Measurements from ENCODE around the gene KLHL26. TPM values are rescaled to one million over a fixed set of nuclear protein-coding genes. Genes with fewer than 3 reads are reported as not detected.
A peak's percentile ranks its signal among the peaks of the same experiment; 100 is the strongest.

KLHL26 gene
- total RNA-seq, 2 experiments from 2014 or later: 13.7 to 19.0 TPM

DNA sequence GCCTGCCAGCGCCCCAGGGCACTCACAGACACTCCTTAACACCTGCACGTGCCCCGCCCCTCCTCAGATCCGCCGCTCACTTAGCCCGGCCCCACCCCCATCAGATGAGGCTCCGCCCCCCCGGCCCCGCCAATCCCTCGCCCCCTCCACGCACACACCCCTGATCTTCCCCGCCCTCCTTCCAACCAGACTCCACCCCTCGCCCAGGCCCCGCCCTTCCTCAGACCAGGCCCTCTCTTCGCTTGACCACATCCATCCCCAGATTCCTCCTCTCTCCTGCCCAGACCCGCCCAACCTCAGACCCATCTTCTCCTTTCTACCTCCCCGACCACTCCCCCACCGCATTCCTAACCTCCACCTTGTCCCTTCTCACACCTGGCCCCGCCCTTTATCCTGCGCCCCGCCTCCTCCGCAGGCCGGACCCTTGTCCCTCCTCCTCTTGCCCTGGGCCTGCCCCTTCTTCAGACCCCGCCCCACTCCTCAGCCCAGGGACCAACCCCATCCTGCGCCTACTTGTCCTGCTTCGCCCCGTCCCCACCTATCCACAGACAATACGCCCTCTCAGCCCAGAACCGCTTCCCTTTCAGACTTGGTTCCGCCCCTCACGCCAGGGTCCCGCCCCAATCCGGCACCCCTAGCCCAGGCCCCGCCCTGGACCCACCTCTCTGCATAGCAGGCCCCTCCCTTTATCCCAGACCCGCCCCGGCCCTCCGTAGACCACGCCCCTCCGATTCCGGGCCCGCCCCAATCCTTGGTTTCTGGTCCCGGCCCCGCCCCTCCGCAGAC, 452 bp upstream of the KLHL26 start:
- H3K27me3 Mint-ChIP-seq: no peaks in the 10 kb centered on the region
- peak; percentile 98 to 100 (median 99) for DNase-seq
- Histone ChIP-seq H3K9me3 (ENCODE audit: control insufficient read depth in 1 of 2, insufficient read depth in 1 of 2, low read length in 2 of 2) (no peaks in the 10 kb centered on the region), H3K4me3 (ENCODE audit: low read length) (peak overlapping the region; percentile 81), H3K27me3 (ENCODE audit: control insufficient read depth in 1 of 2, insufficient read depth in 2 of 2, low read length in 2 of 2) (no peaks in the 10 kb centered on the region), H3K27ac (ENCODE audit: low read depth in 1 of 2, low read length in 2 of 2) (peak overlapping the region; percentile 39 to 72), H3K4me1 (ENCODE audit: insufficient read depth, low read length) (peaks cover 34% of the 10 kb centered on the region), H3K36me3 (ENCODE audit: insufficient read depth, low read length) (no peaks in the 10 kb centered on the region)
- TF ChIP-seq, protein P1, sequence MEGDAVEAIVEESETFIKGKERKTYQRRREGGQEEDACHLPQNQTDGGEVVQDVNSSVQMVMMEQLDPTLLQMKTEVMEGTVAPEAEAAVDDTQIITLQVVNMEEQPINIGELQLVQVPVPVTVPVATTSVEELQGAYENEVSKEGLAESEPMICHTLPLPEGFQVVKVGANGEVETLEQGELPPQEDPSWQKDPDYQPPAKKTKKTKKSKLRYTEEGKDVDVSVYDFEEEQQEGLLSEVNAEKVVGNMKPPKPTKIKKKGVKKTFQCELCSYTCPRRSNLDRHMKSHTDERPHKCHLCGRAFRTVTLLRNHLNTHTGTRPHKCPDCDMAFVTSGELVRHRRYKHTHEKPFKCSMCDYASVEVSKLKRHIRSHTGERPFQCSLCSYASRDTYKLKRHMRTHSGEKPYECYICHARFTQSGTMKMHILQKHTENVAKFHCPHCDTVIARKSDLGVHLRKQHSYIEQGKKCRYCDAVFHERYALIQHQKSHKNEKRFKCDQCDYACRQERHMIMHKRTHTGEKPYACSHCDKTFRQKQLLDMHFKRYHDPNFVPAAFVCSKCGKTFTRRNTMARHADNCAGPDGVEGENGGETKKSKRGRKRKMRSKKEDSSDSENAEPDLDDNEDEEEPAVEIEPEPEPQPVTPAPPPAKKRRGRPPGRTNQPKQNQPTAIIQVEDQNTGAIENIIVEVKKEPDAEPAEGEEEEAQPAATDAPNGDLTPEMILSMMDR (IDR thresholded peaks at IDR 0.05): no peak
- H3K9me3 Mint-ChIP-seq: no peaks in the 10 kb centered on the region
- ATAC-seq (ENCODE audit: poor library complexity): peak; percentile 86
- H3K27ac Mint-ChIP-seq: peak overlapping the region; percentile 83
- CTCF ChIA-PET: no interaction called here
- H3K4me1 Mint-ChIP-seq (ENCODE audit: low read depth): peaks cover 35% of the 10 kb centered on the region
- peak overlapping the region; percentile 91 for H3K4me3 Mint-ChIP-seq
- intact Hi-C loops (cut with DNase I, micrococcal nuclease): loop anchor here (1.0 to 5.0 kb wide), 8 partner anchors 42 to 501 kb away; partner anchors contain the start of genes COPE (in 1 of the 2), DDX49 (in 1 of the 2), ELL (in 1 of the 2) and REX1BD (in 1 of the 2)
- H3K36me3 Mint-ChIP-seq (ENCODE audit: low read depth): no peaks in the 10 kb centered on the region
- POLR2A ChIA-PET: no interaction called here

GRCh38 chr19:18637673-18638630, 1.1 kb downstream of the KLHL26 start:
- Mint-ChIP-seq H3K4me1 (ENCODE audit: low read depth) (peaks cover 35% of the 10 kb centered on the region), H3K27me3 (no peaks in the 10 kb centered on the region), H3K4me3 (peak overlapping the region; percentile 91), H3K9me3 (no peaks in the 10 kb centered on the region), H3K36me3 (ENCODE audit: low read depth) (no peaks in the 10 kb centered on the region), H3K27ac (peak overlapping the region; percentile 83)
- Histone ChIP-seq H3K27me3 (ENCODE audit: control insufficient read depth in 1 of 2, insufficient read depth in 2 of 2, low read length in 2 of 2) (no peaks in the 10 kb centered on the region), H3K4me1 (ENCODE audit: insufficient read depth, low read length) (peaks cover 34% of the 10 kb centered on the region), H3K9me3 (ENCODE audit: control insufficient read depth in 1 of 2, insufficient read depth in 1 of 2, low read length in 2 of 2) (no peaks in the 10 kb centered on the region), H3K4me3 (ENCODE audit: low read length) (peak overlapping the region; percentile 81), H3K27ac (ENCODE audit: low read depth in 1 of 2, low read length in 2 of 2) (peak overlapping the region; percentile 72 to 84), H3K36me3 (ENCODE audit: insufficient read depth, low read length) (no peaks in the 10 kb centered on the region)
- no peak for ATAC-seq (ENCODE audit: poor library complexity)
- ChIA-PET CTCF (no interaction called here), POLR2A (interaction anchor here (1.0 kb wide), 1 partner anchor 49 kb away, joined by 4 read pairs; the partner anchor contains the start of gene REX1BD)
- peak in 1 of 14 experiments; percentile 24 for DNase-seq
- TF ChIP-seq, protein P1 (IDR thresholded peaks at IDR 0.05): no peak
- intact Hi-C loops (cut with DNase I, micrococcal nuclease): loop anchor here (1.0 to 5.0 kb wide), 6 partner anchors 43 to 499 kb away; partner anchors contain the start of genes REX1BD (in 1 of the 2), TMEM161A (in 1 of the 2), UBA52 (in 1 of the 2) and UPF1 (in 1 of the 2)

- Histone ChIP-seq H3K36me3 (ENCODE audit: insufficient read depth, low read length) (no peaks in the 10 kb centered on the region), H3K4me3 (ENCODE audit: low read length) (no peak overlapping the region), H3K9me3 (ENCODE audit: control insufficient read depth in 1 of 2, insufficient read depth in 1 of 2, low read length in 2 of 2) (no peaks in the 10 kb centered on the region), H3K27me3 (ENCODE audit: control insufficient read depth in 1 of 2, insufficient read depth in 2 of 2, low read length in 2 of 2) (no peaks in the 10 kb centered on the region), H3K27ac (ENCODE audit: low read depth in 1 of 2, low read length in 2 of 2) (no peak overlapping the region), H3K4me1 (ENCODE audit: insufficient read depth, low read length) (peaks cover 35% of the 10 kb centered on the region)
- Mint-ChIP-seq H3K4me1 (ENCODE audit: low read depth) (peaks cover 42% of the 10 kb centered on the region), H3K36me3 (ENCODE audit: low read depth) (no peaks in the 10 kb centered on the region), H3K4me3 (peak overlapping the region; percentile 17), H3K9me3 (no peaks in the 10 kb centered on the region), H3K27ac (no peak overlapping the region), H3K27me3 (no peaks in the 10 kb centered on the region)
- POLR2A ChIA-PET: interaction anchor here (0.9 kb wide), 1 partner anchor 95 kb away, joined by 3 read pairs; no protein-coding TSS in a partner anchor
- intact Hi-C loops (cut with DNase I, micrococcal nuclease): loop anchor here in 1 of 2 experiments (5.0 kb wide), 3 partner anchors 63 to 498 kb away; partner anchors contain the start of genes TMEM161A and UPF1
- CTCF ChIA-PET: interaction anchor here (0.8 kb wide), 1 partner anchor 189 kb away, joined by 4 read pairs; no protein-coding TSS in a partner anchor
- DNase-seq: no peak
- TF ChIP-seq, protein P1 (IDR thresholded peaks at IDR 0.05): no peak
- no peak for ATAC-seq (ENCODE audit: poor library complexity)
Measured at GRCh38 chr19:18639706-18640243, 2.9 kb downstream of the KLHL26 start.
